IPS-15b (cell line): ENCODE data around the gene TINAG.

Experiments used
- H3K27me3 ChIP-seq: one replicate; pipeline ENCODE4 v1.6.1; 2013; ENCODE audit warnings: low read length; ENCODE audit not compliant: control insufficient read depth, insufficient read depth
- H3K36me3 ChIP-seq: one replicate; pipeline ENCODE4 v1.6.1; 2013; ENCODE audit warnings: low read length; ENCODE audit not compliant: control insufficient read depth, insufficient read depth
- H3K4me1 ChIP-seq: one replicate; pipeline ENCODE4 v1.6.1; 2013; ENCODE audit warnings: mild to moderate bottlenecking, low read length; ENCODE audit not compliant: control insufficient read depth, insufficient read depth
- H3K4me3 ChIP-seq: one replicate; pipeline ENCODE4 v1.5.1; 2013; ENCODE audit warnings: low read depth, low read length
- H3K9ac ChIP-seq: one replicate; pipeline ENCODE4 v1.6.1; 2013; ENCODE audit warnings: low read depth, mild to moderate bottlenecking, low read length
- H3K9me3 ChIP-seq: one replicate; pipeline ENCODE4 v1.6.1; 2013; ENCODE audit warnings: mild to moderate bottlenecking, low read length; ENCODE audit not compliant: control insufficient read depth, insufficient read depth

Gene TINAG

DNA sequence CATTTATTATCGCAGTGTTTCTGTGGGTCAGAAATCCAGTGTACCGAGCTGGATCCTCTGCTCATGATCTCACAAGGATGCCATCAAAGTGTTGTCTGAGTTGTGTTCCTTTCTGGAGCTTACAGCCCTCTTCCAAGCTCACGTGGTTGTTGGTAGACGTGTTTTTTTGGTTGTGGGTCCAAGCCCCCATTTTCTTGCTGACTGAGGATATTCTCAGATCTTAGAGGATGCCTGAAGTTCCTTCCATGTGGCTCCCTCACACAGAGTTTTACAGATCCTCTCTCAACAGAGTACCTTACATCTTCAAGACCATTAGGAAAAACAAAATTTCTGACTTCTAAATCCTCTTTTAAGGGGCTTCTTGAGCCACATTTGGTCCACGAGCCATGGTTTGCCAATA is 78.1 kb downstream of the TINAG start:
- Histone ChIP-seq H3K36me3 (no peaks in the 10 kb centered on the region), H3K27me3 (no peaks in the 10 kb centered on the region)

DNA sequence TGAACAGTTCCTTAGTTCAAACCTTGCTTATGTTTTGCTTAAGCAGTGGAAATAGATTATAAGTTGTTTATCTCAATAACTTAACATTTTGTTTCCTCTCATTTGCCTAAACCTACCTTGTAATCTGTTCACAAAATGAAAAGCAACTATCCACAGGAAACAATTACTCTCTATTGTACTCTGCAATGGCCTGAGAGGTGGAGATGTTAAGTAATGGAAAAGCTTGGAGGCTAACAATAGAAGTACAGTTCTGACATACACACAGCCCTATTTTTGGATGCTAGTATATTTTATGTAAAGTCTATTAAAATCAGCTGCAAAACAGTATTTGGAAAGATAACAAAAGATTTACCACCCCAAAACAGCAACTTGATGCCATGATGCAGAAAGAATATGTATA is 82.1 kb downstream of the TINAG start:
- Histone ChIP-seq H3K4me3 (no peak overlapping the region), H3K36me3 (no peaks in the 10 kb centered on the region), H3K4me1 (no peaks in the 10 kb centered on the region), H3K9ac (no peak overlapping the region), H3K9me3 (no peaks in the 10 kb centered on the region), H3K27me3 (no peaks in the 10 kb centered on the region)

More for the DNA sequence above, 78.1 kb downstream of the TINAG start:
- Histone ChIP-seq H3K9me3 (no peaks in the 10 kb centered on the region), H3K4me1 (no peaks in the 10 kb centered on the region), H3K4me3 (no peak overlapping the region), H3K9ac (no peak overlapping the region)

DNA sequence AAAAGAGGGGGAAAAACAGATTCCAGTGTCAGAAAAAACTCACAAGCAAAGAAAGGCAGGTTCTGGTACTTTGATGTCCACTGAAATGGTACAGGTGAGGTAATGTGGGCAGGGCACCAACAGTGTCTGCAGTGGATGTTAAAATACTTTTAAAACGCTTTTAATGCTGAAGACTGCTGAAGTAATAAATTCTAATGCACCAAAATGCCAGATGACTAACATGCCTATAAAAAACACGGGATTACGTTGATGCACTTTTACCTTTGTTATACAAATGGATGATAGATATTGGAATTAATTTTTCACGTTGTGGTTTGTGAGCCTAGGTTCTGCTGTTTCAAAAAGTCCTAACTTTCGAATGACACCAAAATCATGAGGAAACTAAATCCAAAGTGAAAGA is 83.3 kb downstream of the TINAG start:
- no peaks in the 10 kb centered on the region for H3K9me3 ChIP-seq
- no peak overlapping the region for H3K9ac ChIP-seq
- H3K4me1 ChIP-seq: no peaks in the 10 kb centered on the region
- H3K4me3 ChIP-seq: no peak overlapping the region
- H3K36me3 ChIP-seq: no peaks in the 10 kb centered on the region
- H3K27me3 ChIP-seq: no peaks in the 10 kb centered on the region

DNA sequence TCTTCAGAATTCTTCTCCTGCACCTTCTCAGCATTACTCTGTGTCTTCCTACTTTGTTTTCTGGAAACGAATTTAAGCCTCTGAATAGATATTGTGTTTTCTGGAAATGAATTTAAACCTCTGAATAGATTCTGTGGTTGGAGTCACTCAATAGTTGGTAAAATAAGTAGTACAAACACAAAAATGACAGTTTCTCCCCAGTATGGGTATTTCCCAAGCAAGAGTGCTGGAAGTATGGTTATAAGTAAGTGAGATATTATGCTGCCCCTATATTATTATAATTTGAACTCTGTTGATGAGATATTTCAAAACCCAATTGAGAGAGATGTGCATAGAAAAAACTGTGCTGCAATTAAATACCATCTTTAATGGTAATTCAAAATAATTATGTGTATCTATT is 94.9 kb downstream of the TINAG start:
- H3K36me3 ChIP-seq: no peaks in the 10 kb centered on the region

DNA sequence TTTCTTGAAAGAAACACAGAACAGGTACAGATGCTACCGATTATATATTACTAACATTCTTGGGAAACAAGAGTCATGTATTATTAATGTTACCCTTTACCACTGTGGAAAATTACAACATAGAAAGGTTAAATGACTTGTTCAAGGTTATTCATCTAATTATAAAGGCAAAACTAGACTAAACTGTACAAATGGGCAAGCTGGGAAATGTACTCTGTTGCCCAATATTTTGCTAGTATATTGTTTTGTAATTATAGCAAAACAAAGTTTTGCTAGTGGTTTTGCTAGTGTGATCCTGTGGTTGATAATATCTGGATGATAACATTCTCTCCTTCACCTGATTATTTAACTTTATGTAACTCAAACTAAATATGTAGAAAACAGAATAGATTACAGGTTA is 96.5 kb downstream of the TINAG start:
- Histone ChIP-seq H3K4me1 (no peaks in the 10 kb centered on the region), H3K4me3 (no peak overlapping the region), H3K9me3 (no peaks in the 10 kb centered on the region), H3K27me3 (no peaks in the 10 kb centered on the region), H3K9ac (no peak overlapping the region), H3K36me3 (no peaks in the 10 kb centered on the region)

More for the DNA sequence above, 94.9 kb downstream of the TINAG start:
- Histone ChIP-seq H3K27me3 (no peaks in the 10 kb centered on the region), H3K4me3 (no peak overlapping the region), H3K9ac (no peak overlapping the region), H3K9me3 (no peaks in the 10 kb centered on the region), H3K4me1 (no peaks in the 10 kb centered on the region)

DNA sequence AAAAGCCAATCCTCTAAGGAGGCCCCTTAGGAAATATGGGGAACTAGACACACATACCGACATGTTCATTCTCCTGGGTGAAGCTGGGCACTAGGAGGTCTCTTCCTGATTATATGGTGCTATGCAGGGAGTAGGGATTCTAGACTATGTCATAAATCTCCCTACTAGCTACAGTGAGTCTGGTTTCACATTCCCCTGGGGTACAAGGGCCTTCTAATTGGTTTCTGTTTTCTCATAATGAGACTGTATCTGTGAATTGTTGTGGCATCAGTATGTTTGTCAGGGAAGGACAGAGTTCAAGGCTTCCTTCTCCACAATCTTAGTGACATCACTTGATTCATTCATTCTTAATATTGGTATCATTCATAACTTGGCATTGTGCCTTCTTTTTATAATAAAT is 103.5 kb downstream of the TINAG start:
- Histone ChIP-seq H3K27me3 (no peaks in the 10 kb centered on the region), H3K4me3 (no peak overlapping the region), H3K4me1 (no peaks in the 10 kb centered on the region), H3K36me3 (no peaks in the 10 kb centered on the region), H3K9ac (no peak overlapping the region), H3K9me3 (no peaks in the 10 kb centered on the region)

DNA sequence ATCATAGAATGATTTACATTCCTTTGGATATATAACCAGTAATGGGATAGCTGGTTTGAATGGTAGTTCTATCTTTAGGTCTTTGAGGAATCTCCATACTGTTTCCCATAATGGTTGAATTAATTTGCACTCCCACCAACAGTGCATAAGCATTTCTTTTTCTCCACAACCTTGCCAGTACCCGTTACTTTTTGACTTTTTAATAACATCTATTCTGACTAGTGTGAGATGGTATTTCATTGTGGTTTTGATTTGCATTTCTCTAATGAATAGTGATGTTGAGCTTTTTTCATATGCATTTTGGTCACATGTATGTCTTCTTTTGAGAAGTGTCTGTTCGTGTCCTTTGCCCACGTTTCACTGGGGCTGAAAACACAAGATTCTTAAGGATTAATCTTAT is 107.3 kb downstream of the TINAG start:
- H3K36me3 ChIP-seq: no peaks in the 10 kb centered on the region
- H3K9ac ChIP-seq: no peak overlapping the region
- H3K4me3 ChIP-seq: no peak overlapping the region
- no peaks in the 10 kb centered on the region for H3K27me3 ChIP-seq
- H3K4me1 ChIP-seq: no peaks in the 10 kb centered on the region
- no peaks in the 10 kb centered on the region for H3K9me3 ChIP-seq

DNA sequence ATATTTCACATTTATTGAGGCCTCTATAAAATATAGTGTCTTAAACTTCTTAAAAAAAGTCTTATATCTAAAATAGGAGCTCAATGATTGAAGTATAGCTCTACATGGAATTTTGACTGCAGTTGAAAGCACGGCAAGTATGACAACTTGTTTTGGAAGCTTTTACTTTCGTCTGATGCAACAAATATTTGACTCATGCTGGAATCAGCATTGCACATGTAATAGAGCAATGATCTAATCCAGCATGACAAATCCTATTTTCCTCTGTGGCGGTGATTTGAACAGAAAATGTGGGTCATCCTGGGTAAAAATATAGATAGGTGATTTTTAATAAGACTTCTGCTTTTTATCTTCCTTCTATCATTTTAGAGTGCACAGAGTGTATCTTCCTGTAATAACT is 111.6 kb downstream of the TINAG start:
- no peaks in the 10 kb centered on the region for H3K9me3 ChIP-seq
- H3K4me1 ChIP-seq: no peaks in the 10 kb centered on the region
- no peak overlapping the region for H3K4me3 ChIP-seq
- H3K9ac ChIP-seq: no peak overlapping the region
- H3K36me3 ChIP-seq: no peaks in the 10 kb centered on the region
- no peaks in the 10 kb centered on the region for H3K27me3 ChIP-seq

DNA sequence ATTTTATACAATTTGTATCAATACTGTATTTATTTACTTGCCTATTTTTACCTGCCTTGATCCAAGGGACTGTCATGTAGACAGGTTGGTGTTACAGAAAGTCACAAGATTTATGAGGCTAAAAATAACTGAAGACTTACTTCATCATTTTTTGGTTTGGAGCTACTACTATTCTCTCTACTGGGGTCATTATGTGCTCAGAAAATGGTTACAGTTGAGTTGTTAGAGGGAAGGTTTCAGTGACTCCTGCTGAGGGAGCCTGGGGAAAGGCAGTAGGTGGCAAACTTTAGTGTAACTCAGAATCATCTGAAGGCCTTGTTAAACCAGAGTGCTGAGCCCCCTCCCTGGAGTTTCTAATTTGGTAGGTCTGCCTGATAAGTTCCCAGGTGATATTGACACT is 118.8 kb downstream of the TINAG start:
- Histone ChIP-seq H3K4me3 (no peak overlapping the region), H3K4me1 (no peaks in the 10 kb centered on the region), H3K9me3 (no peaks in the 10 kb centered on the region), H3K9ac (no peak overlapping the region), H3K27me3 (no peaks in the 10 kb centered on the region), H3K36me3 (no peaks in the 10 kb centered on the region)

DNA sequence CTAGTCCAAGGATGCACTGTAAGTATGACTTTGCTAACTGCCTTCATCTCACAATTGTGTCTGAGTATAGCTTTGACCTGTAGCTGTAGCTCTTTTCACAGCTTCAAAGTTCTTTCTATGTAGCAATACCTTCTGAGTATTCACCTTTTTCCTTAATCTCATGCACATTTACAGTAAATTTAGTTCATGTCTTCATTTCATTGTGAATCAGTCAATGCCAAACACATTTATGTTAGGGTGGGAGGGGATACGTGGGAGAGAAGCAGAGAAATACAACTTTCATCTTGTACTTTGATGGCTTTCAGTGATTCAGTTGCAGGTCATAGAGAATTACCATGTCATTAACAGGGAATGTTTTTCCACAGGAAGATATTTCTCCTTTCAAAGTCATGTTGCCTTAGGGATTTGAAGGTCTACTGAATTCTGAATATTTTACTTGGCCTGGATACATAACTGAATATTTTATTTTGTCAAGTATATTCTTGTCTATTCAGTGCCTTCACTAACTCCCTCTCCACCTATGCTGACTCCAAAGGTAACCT is 119.2 kb downstream of the TINAG start:
- Histone ChIP-seq H3K9ac (no peak overlapping the region), H3K4me1 (no peaks in the 10 kb centered on the region), H3K9me3 (no peaks in the 10 kb centered on the region), H3K4me3 (no peak overlapping the region), H3K27me3 (no peaks in the 10 kb centered on the region), H3K36me3 (no peaks in the 10 kb centered on the region)

DNA sequence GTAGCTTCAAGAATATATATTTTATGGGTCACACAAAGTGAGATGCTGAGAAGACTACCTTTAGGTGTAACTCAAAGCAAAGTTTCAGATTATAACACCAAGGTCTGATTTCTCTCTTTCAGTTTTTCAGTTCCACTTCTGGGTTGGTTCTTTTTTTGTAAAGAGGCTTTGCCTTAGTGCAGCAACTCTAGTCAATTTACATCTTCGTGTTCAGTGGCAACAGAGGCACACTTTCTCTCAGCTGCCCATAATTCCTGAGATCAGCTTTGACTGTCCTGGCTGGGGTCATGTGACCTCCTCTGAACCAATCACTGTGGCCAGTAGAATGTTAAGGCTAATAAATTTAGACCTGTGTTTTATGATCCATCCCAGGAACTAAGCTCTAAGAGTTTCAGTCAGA is 120.2 kb downstream of the TINAG start:
- Histone ChIP-seq H3K27me3 (no peaks in the 10 kb centered on the region), H3K9me3 (no peaks in the 10 kb centered on the region), H3K4me1 (no peaks in the 10 kb centered on the region), H3K36me3 (no peaks in the 10 kb centered on the region), H3K9ac (no peak overlapping the region), H3K4me3 (no peak overlapping the region)

DNA sequence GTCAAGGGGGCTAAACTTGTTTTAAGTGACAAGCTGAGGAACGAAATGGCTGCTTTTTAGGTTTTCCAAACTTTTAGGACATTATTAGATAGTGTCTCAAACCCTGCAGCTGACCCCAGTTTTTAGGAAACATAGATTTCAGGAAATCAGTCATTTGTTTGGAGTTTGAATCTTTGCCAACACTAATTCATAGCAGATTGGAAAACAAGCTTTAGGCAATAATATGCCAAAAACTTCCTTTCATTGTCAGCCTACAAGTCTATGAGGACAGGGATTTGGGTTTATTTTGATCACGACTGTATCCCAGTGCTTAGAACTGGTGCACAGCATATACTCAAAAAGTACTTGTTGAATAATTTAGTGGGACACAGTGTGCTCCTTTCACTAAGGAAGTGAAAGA is 123.2 kb downstream of the TINAG start:
- Histone ChIP-seq H3K4me3 (no peak overlapping the region), H3K27me3 (no peaks in the 10 kb centered on the region), H3K9ac (no peak overlapping the region), H3K36me3 (no peaks in the 10 kb centered on the region), H3K4me1 (no peaks in the 10 kb centered on the region), H3K9me3 (no peaks in the 10 kb centered on the region)
